ENCODE measurements around the gene AWAT1.

DNA sequence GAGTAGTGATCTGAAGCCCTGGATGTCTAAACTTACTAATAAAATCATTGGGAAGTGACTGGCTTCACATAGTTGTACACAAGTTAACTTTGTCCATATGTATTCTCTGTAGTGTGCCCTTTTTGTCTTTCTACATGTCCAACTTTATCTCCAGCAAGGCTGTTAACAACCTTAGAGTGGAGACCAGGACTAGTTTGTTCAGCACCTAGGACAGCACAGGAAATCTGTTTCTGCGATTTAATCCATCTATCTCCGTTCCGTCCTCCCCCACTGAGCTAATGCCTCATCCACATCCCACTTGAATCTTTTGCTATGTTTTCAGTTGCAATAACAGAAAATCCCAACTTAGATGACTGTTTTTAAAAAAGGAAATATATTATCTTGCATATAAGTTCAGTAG is 30.3 kb downstream of the AWAT1 start:
- TF ChIP-seq, protein P1, sequence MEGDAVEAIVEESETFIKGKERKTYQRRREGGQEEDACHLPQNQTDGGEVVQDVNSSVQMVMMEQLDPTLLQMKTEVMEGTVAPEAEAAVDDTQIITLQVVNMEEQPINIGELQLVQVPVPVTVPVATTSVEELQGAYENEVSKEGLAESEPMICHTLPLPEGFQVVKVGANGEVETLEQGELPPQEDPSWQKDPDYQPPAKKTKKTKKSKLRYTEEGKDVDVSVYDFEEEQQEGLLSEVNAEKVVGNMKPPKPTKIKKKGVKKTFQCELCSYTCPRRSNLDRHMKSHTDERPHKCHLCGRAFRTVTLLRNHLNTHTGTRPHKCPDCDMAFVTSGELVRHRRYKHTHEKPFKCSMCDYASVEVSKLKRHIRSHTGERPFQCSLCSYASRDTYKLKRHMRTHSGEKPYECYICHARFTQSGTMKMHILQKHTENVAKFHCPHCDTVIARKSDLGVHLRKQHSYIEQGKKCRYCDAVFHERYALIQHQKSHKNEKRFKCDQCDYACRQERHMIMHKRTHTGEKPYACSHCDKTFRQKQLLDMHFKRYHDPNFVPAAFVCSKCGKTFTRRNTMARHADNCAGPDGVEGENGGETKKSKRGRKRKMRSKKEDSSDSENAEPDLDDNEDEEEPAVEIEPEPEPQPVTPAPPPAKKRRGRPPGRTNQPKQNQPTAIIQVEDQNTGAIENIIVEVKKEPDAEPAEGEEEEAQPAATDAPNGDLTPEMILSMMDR (conservative IDR thresholded peaks at IDR 0.05 in 1 of 2, IDR thresholded peaks at IDR 0.05 in 1 of 2; ENCODE audit: extremely low read depth in 1 of 2, insufficient read depth in 1 of 2, low read depth in 1 of 2, low read length in 2 of 2) = no peak
- no peak for TF ChIP-seq EZH2 (IDR thresholded peaks at IDR 0.05; ENCODE audit: borderline replicate concordance, low read length)
